ENCODE data around the gene OR2AJ1.

Gene OR2AJ1

GRCh38 chr1:247904122-247904521 is 20.6 kb upstream of the OR2AJ1 start:
- Histone ChIP-seq H3K4me3 (ENCODE audit: low read depth, low read length) (no peak overlapping the region), H3K9me3 (ENCODE audit: control insufficient read depth, insufficient read depth, low read depth, low read length) (no peaks in the 10 kb centered on the region), H3K36me3 (ENCODE audit: control insufficient read depth in 2 of 2, insufficient read depth in 1 of 2, low read length in 2 of 2) (no peaks in the 10 kb centered on the region), H3K4me1 (ENCODE audit: control insufficient read depth, insufficient read depth, low read length) (no peaks in the 10 kb centered on the region), H3K27ac (ENCODE audit: extremely low read depth, low read depth, low read length) (no peak overlapping the region)
- TF ChIP-seq KLF1 (tag by site-specific recombination; IDR thresholded peaks at IDR 0.05) (no peak), ZNF837 (tag by site-specific recombination; IDR thresholded peaks at IDR 0.05) (no peak), BCL11A (tag by site-specific recombination; IDR thresholded peaks at IDR 0.05; ENCODE audit: low read depth) (no peak), ZNF626 (tag by site-specific recombination; IDR thresholded peaks at IDR 0.05) (no peak), ZNF214 (tag by site-specific recombination; IDR thresholded peaks at IDR 0.05; ENCODE audit: borderline replicate concordance) (no peak), ZNF132 (tag by site-specific recombination; IDR thresholded peaks at IDR 0.05; ENCODE audit: borderline replicate concordance) (no peak), ZNF529 (tag by site-specific recombination; IDR thresholded peaks at IDR 0.05; ENCODE audit: insufficient replicate concordance) (no peak)
- TF ChIP-seq, protein P1, sequence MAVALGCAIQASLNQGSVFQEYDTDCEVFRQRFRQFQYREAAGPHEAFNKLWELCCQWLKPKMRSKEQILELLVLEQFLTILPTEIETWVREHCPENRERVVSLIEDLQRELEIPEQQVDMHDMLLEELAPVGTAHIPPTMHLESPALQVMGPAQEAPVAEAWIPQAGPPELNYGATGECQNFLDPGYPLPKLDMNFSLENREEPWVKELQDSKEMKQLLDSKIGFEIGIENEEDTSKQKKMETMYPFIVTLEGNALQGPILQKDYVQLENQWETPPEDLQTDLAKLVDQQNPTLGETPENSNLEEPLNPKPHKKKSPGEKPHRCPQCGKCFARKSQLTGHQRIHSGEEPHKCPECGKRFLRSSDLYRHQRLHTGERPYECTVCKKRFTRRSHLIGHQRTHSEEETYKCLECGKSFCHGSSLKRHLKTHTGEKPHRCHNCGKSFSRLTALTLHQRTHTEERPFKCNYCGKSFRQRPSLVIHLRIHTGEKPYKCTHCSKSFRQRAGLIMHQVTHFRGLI (tag by site-specific recombination; IDR thresholded peaks at IDR 0.05), result no peak
- POLR2A ChIA-PET, result no interaction called here
- CTCF ChIA-PET, result no interaction called here

GRCh38 chr1:247905181-247905580 is 19.5 kb upstream of the OR2AJ1 start:
- no peaks in the 10 kb centered on the region for H3K4me1 ChIP-seq (ENCODE audit: control insufficient read depth, insufficient read depth, low read length)
- H3K36me3 ChIP-seq (ENCODE audit: control insufficient read depth in 2 of 2, insufficient read depth in 1 of 2, low read length in 2 of 2), result no peaks in the 10 kb centered on the region
- ChIA-PET POLR2A (no interaction called here), CTCF (no interaction called here)
- no peak overlapping the region for H3K4me3 ChIP-seq (ENCODE audit: low read depth, low read length)
- no peaks in the 10 kb centered on the region for H3K9me3 ChIP-seq (ENCODE audit: control insufficient read depth, insufficient read depth, low read depth, low read length)
- H3K27ac ChIP-seq (ENCODE audit: extremely low read depth, low read depth, low read length), result no peak overlapping the region
- no peak for TF ChIP-seq ZNF600 (tag by site-specific recombination; IDR thresholded peaks at IDR 0.05)
- TF ChIP-seq ZNF2 (tag by site-specific recombination; IDR thresholded peaks at IDR 0.05), result no peak
- no peak for TF ChIP-seq ZNF660 (tag by site-specific recombination; IDR thresholded peaks at IDR 0.05)
- no peak for TF ChIP-seq ZBTB11 (tag by site-specific recombination; conservative IDR thresholded peaks at IDR 0.05; ENCODE audit: low read depth)
- TF ChIP-seq ZNF16 (tag by site-specific recombination; IDR thresholded peaks at IDR 0.05; ENCODE audit: low read depth), result no peak
- TF ChIP-seq GFI1B (tag by site-specific recombination; IDR thresholded peaks at IDR 0.05), result no peak
- TF ChIP-seq ZNF514 (tag by site-specific recombination; IDR thresholded peaks at IDR 0.05), result no peak
- no peak for TF ChIP-seq ZSCAN23 (tag by site-specific recombination; IDR thresholded peaks at IDR 0.05)
- no peak for TF ChIP-seq GLI4 (tag by site-specific recombination; IDR thresholded peaks at IDR 0.05)
- no peak for TF ChIP-seq ZNF768 (tag by site-specific recombination; IDR thresholded peaks at IDR 0.05)
- TF ChIP-seq, protein P2, sequence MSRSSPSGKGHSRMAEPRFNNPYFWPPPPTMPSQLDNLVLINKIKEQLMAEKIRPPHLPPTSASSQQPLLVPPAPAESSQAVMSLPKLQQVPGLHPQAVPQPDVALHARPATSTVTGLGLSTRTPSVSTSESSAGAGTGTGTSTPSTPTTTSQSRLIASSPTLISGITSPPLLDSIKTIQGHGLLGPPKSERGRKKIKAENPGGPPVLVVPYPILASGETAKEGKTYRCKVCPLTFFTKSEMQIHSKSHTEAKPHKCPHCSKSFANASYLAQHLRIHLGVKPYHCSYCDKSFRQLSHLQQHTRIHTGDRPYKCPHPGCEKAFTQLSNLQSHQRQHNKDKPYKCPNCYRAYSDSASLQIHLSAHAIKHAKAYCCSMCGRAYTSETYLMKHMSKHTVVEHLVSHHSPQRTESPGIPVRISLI (tag by site-specific recombination; IDR thresholded peaks at IDR 0.05), result no peak
- no peak for TF ChIP-seq ZNF707 (tag by site-specific recombination; IDR thresholded peaks at IDR 0.05)
- no peak for TF ChIP-seq ZNF366 (tag by site-specific recombination; conservative IDR thresholded peaks at IDR 0.05)
- no peak for TF ChIP-seq KLF10 (tag by site-specific recombination; IDR thresholded peaks at IDR 0.05)
- TF ChIP-seq ZNF140 (tag by site-specific recombination; IDR thresholded peaks at IDR 0.05), result no peak
- no peak for TF ChIP-seq ZNF610 (tag by site-specific recombination; IDR thresholded peaks at IDR 0.05; ENCODE audit: borderline replicate concordance)
- TF ChIP-seq MYNN (tag by site-specific recombination; IDR thresholded peaks at IDR 0.05; ENCODE audit: borderline replicate concordance), result no peak
- TF ChIP-seq ZNF248 (tag by site-specific recombination; IDR thresholded peaks at IDR 0.05), result no peak
